Measurements from ENCODE around the gene TRIM46. TPM values are rescaled to one million over a fixed set of nuclear protein-coding genes. Genes with fewer than 3 reads are reported as not detected.

Gene TRIM46
- total and polyA plus RNA-seq, 9 of the 15 experiments (the other 6 are each of a cell fraction or from before 2014, with no cell fraction given) = 0.05 to 0.60 (median 0.16) TPM; not detected in 3

GRCh38 chr1:155135415-155136028 lies 38.1 kb upstream of the TRIM46 start, which contains the start of gene SLC50A1 (continued):
- peak; percentile 92 for TF ChIP-seq POLR2G (IDR thresholded peaks at IDR 0.05; ENCODE audit: low read depth, low read length)
- peak; percentile 88 for TF ChIP-seq ZNF764 (CRISPR knock-in tag; IDR thresholded peaks at IDR 0.05; ENCODE audit: low read depth)
- peak; percentile 61 for TF ChIP-seq RBM22 (IDR thresholded peaks at IDR 0.05; ENCODE audit: low read depth, low read length, poor library complexity, severe bottlenecking)
- TF ChIP-seq, protein P1, sequence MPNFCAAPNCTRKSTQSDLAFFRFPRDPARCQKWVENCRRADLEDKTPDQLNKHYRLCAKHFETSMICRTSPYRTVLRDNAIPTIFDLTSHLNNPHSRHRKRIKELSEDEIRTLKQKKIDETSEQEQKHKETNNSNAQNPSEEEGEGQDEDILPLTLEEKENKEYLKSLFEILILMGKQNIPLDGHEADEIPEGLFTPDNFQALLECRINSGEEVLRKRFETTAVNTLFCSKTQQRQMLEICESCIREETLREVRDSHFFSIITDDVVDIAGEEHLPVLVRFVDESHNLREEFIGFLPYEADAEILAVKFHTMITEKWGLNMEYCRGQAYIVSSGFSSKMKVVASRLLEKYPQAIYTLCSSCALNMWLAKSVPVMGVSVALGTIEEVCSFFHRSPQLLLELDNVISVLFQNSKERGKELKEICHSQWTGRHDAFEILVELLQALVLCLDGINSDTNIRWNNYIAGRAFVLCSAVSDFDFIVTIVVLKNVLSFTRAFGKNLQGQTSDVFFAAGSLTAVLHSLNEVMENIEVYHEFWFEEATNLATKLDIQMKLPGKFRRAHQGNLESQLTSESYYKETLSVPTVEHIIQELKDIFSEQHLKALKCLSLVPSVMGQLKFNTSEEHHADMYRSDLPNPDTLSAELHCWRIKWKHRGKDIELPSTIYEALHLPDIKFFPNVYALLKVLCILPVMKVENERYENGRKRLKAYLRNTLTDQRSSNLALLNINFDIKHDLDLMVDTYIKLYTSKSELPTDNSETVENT (CRISPR knock-in tag; IDR thresholded peaks at IDR 0.05) = peak; percentile 69; the same call in 1 of the 2 replicates
- TF ChIP-seq ETV5 (CRISPR knock-in tag; IDR thresholded peaks at IDR 0.05; ENCODE audit: low read depth) = peak; percentile 87
- peak; percentile 55; the same call in 1 of the 2 replicates for TF ChIP-seq THRAP3 (IDR thresholded peaks at IDR 0.05; ENCODE audit: borderline replicate concordance)
- TF ChIP-seq, protein P2, sequence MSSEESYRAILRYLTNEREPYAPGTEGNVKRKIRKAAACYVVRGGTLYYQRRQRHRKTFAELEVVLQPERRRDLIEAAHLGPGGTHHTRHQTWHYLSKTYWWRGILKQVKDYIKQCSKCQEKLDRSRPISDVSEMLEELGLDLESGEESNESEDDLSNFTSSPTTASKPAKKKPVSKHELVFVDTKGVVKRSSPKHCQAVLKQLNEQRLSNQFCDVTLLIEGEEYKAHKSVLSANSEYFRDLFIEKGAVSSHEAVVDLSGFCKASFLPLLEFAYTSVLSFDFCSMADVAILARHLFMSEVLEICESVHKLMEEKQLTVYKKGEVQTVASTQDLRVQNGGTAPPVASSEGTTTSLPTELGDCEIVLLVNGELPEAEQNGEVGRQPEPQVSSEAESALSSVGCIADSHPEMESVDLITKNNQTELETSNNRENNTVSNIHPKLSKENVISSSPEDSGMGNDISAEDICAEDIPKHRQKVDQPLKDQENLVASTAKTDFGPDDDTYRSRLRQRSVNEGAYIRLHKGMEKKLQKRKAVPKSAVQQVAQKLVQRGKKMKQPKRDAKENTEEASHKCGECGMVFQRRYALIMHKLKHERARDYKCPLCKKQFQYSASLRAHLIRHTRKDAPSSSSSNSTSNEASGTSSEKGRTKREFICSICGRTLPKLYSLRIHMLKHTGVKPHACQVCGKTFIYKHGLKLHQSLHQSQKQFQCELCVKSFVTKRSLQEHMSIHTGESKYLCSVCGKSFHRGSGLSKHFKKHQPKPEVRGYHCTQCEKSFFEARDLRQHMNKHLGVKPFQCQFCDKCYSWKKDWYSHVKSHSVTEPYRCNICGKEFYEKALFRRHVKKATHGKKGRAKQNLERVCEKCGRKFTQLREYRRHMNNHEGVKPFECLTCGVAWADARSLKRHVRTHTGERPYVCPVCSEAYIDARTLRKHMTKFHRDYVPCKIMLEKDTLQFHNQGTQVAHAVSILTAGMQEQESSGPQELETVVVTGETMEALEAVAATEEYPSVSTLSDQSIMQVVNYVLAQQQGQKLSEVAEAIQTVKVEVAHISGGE (CRISPR knock-in tag; IDR thresholded peaks at IDR 0.05) = peak in 2 of 3 experiments; percentile 22 to 87; a peak in 2 of 6 replicates
- peak; percentile 78 for TF ChIP-seq KDM5B (IDR thresholded peaks at IDR 0.05; ENCODE audit: insufficient replicate concordance, low read depth, low read length)
- TF ChIP-seq, protein P3, sequence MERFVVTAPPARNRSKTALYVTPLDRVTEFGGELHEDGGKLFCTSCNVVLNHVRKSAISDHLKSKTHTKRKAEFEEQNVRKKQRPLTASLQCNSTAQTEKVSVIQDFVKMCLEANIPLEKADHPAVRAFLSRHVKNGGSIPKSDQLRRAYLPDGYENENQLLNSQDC (CRISPR knock-in tag; IDR thresholded peaks at IDR 0.05) = no peak
